Kidney capillary endothelial cell (primary cell): Measurements from ENCODE around the gene RAB24.
A peak's percentile ranks its signal among the peaks of the same experiment; 100 is the strongest.

Experiments
- DNase-seq: peaks from one replicate; pipeline ENCODE4 v3.0.0-alpha.2; 2018; ENCODE audit warnings: low spot score

Gene RAB24

DNA sequence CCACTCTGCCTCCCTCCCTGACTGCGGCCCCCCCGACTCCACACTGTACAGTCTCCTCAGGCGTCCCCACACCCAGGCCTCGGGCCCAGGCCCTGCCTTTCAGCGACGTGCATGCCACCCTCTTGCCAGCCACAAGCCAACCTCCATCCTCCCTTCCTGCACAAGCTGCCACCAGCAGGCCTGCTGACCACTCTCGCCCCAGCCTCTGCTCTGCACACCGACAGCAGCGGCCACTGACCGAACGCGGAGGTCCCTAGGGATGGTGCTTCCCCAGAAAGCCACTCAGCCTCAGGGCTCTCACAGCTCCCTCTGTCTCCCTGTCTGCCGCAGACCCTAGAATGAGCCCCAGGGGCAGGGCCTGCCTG lies 29.4 kb upstream of the RAB24 start:
- DNase-seq: no peak

DNA sequence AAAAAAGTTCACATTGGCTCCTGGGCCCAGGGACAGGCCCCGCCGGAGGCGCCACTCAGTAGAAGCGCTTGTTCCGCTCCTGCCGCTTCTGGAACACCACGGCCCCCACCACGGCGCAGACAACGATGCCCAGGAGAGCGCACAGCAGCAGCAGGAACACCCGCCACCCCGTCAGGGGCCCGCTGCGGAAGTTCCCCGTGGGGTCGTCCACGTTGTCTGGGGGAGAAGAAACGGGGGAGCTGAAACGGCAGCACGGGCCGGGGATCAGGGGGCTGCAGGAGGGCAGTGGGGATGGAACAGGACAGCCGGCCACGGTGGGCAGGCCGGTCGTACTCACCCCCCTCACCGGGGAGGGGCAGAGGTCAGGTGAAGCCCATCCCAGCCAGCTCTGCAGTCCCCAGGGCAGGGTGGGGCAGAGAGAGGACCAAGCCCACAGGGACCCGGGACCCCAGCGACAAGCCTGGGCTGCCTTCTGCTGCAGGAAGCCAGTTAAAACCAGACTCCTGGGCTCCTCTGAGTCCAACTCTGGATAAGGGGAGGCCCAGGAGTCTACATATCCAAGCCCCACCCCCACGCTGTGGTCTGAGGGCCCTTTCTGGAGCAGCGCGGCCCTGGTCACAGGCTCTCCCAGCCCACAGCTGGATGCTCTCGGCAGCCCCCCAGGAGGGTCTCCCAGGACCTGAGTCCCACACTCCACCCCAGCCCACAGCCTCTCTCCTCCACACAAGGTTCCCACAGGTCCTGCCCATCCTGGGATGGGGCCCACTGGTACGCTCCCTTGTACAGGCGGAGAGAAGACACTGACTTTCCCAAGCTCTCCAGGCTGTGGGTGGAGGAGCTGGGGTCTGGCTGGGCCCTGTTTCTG lies 28.7 kb upstream of the RAB24 start:
- no peak for DNase-seq

DNA sequence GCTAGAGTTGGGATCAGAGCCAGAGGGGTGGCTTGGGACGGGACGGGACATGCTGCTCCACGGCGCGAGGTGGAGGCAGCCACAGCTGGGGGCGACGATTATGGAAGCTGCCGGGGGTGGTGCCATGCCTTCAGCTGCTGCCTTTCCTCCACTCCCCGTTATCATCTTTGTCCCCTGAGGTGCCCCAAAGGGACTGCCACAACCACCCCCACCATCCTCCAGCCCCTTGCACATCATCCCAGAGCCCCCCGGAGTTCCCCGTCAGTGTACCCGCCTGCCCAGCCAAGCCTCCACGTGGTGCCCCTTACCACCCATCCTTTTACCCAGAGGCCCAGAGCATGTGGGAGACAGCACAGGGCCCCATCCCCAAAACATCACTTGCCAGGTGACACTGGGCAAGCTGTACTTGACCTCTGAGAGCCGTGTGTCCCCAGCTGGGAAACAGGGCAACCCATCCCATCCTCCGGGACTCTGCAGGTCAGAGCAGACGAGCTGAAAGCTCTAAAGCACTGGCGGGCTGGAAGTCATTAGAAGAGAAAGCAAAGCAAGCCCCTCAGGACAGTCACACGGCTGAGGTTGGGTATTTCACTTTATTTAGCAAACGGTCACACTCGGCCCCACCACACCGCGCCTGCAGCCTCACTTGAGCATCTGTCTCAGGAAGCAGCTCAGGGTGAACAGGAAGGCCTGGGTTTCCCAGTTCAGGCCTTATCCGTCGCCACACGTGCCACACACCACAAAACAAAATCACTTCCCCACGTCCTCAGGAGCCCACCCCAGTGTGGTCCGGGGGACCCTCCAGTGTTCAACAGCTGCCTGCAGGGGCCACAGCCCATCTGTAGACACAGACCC lies 27.7 kb upstream of the RAB24 start:
- DNase-seq: no peak

DNA sequence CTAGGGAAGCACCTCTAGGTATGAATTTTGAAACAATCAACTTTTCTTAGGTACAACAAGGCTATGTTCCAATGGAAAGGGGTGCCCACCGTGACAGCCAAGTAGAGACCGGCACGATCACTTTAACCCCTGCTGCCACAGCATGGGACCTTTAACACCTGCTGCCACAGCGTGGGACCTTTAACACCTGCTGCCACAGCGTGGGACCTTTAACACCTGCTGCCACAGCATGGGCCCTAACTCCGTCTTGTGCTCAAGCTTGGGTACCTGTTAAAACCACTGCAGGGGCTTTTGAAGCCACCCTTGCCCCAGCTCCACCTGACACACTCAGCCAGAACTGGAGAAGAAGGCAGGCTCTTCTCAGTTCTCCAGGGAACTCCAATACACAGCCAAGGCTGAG lies 26.4 kb upstream of the RAB24 start:
- no peak for DNase-seq

DNA sequence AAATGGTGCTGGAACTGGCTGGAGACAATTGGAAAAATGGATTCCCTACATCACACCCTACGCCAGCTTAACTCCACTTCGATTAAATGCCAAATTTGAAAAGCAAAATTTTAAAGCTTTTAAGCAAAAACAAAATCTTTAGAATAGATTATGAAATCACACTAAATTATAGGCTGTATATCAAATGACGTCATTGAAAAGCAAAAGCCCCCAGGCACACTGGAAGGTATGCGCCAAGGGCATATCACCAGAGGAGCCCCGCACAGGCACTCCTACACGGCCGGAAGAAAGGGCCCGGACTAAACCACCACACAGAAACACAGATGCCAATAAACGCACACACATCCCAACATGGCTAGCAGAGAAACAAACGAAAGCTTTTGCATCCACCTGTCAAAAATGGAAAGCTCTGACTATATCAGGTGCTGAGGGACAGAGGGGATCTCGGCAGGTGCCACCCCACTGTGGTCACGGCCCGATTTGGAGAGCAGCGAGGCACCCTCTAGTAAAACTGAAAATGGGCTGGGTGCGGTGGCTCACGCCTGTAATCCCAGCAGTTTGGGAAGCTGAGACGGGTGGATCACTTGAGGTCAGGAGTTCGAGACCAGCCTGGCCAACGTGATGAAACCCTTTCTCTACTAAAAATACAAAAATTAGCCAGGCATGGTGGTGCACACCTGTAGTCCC lies 25.2 kb upstream of the RAB24 start:
- no peak for DNase-seq

DNA sequence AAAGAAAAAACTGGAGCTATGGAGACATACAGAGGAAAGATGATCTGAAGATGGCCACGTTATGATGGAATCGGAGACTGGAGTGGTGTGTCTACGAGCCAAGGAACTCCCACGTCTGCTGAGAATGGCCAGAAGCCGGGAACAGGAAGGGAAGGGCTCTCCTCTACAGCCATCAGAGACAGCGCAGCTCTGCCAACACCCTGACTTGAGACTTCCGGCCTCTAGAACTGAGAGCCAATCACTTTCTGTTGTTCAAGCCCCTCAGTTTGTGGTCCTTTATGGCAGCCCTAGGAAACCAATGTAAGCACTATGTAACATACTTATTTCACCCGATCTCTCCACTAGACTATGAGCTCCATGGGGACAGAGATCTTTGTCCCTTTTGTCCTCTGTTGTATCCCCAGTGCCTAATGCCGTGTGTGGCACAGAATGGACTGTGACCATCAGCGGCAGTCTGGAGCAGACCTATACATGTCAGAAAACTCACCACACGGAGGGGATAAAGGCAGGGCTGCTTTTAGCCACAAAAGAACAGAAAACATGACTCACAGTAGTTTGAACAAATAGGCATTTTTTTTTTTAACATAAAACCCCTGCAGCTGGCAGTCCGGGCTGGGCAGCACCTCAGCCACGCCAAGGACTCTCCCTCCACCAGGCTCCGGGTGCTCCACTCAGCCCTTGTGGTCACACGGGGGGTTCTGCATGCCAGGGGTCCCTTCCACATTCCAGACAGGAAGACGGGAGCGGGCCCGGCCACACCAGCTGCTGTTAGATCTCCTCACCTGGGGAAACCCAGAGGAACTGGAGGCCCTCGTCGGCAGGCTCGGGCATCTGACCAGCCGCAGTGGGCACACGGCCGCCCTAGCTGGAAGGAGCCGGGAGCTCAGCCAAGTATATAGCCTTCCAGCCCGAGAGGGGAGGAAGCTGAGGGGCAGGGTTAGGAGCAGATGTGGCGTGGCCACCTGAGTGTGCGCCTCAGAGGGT lies 24.3 kb upstream of the RAB24 start:
- DNase-seq: no peak

DNA sequence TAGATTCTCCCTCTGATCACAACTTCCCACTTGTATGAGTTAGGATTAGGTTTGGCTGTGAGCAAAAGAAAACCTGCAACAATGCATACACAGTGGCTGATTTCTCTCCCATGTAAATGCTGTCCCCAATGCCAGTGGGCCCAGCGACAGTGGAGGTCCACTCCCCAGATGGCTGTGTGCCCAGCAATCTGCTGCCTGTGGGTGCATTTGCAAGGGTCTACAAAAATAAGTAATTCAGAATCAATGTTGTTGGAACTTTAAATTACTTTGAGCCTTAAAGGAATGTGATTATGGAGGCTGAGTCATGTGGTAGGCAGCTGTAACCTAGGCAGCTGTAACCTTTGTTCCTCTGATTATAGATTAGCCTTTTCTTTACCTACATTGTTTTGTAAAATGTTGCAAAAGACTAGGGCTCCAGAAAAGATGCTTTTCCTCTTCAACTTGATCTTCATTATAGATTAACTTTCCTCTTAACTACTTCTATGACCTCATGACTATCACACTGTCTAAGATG lies 22.4 kb upstream of the RAB24 start:
- no peak for DNase-seq

DNA sequence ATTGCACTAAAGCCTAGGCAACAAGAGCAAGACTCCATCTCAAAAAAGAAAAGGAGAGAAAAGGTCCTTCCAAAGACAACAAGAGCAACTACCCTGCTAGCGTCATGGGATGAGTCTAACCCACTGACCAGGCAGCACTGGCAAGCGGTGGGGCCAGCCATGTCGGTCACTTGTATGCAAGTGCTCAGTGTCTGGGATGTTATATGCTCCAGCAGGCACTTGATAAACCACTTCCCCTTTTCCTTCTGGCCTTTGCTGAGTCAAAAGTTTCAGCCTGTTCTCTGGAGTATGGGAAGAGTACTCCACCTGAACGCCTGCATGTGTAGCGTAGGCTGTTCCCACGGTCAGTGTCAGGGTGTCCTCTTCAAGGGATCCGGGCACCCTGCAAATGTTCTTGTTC lies 17.4 kb upstream of the RAB24 start:
- no peak for DNase-seq

DNA sequence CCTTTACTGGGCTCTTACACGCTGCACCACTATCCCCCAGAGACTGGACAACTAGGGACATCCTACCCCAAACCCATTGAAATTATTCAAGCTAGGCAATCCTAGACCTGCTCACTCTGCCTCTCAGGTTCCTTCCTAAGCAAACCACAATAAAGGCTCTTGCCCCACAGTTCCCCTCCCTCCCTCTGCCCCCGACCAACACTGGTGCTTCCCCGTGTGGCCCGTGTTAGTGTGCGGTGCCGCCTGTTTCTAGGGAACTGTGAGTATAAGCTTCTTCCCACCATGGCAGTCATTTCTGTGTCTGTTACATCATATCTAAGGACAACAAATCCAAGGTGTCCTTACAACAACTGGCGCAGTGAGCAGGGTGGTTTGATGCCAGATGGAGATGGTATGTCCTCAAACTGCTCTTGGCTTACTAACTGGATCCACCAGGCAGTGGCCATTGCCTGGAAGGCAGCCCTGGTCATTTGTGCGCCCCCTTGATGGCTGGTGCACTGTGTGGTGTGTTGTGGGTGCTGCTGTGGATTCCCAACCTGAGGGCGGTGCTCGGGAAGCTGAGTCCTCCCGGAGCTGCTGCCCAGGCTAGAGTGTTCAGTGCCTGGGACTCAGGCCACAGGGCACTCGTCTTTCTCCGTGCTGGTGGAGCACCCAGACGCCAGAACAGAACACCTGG lies 16.5 kb upstream of the RAB24 start:
- DNase-seq: no peak

DNA sequence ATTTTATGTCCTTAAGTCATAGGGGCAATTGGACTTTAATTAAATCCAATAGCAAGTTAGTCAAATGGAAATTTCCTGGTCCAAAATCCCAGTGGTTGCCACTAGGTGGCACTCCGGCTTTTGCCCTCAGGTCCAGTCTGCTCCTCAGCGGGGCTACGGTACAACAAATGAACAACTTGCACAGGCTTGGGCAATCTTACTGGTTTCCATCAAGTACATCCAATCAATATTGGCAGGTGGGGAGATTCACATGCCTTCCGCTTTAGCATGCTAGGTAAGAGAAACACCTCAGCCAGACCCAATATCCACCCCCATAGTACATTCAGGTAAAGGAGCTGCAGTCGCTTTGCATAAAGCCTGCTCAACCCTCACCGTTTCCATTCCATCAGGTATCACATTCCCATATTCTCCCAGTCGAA lies 14.4 kb upstream of the RAB24 start:
- peak; percentile 70 for DNase-seq

DNA sequence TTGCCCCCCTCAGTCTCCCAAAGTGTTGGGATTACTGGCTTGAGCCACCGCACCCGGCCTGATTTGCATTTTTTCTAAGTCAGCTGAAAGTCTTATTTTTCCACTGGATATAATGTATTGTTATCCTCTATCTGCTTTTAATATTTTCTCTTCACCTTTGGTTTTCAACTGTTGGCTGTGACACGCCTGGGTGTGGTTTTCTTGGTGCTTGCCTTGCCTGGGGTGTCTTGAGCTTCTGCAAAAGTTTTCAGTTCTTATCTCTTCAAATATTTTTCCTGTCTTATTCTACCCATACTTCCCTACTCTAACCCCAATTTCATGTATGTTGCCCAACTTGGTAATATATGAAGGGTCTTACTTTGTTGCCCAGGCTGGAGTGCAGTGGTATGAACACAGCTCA lies 12.5 kb upstream of the RAB24 start:
- no peak for DNase-seq

DNA sequence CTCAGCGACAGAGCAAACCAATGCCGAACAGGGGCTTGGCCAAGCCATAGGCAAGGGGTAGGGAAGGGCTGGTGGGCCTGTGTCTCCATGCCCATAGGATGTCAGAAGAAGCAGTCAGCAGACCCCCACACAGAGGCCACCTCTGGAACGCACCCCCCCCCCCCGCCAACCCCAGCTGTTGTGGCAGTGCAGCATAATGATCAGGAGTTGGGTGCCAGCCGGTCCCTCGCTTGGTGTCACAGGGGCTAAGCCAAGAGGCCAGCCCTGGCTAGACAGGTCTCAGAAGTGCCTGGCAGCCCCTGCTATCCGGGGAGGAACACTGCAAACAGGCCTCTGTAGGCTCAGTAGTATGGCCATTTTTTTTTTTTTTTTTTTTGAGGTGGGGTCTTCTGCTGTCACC lies 11.9 kb upstream of the RAB24 start:
- DNase-seq: no peak

DNA sequence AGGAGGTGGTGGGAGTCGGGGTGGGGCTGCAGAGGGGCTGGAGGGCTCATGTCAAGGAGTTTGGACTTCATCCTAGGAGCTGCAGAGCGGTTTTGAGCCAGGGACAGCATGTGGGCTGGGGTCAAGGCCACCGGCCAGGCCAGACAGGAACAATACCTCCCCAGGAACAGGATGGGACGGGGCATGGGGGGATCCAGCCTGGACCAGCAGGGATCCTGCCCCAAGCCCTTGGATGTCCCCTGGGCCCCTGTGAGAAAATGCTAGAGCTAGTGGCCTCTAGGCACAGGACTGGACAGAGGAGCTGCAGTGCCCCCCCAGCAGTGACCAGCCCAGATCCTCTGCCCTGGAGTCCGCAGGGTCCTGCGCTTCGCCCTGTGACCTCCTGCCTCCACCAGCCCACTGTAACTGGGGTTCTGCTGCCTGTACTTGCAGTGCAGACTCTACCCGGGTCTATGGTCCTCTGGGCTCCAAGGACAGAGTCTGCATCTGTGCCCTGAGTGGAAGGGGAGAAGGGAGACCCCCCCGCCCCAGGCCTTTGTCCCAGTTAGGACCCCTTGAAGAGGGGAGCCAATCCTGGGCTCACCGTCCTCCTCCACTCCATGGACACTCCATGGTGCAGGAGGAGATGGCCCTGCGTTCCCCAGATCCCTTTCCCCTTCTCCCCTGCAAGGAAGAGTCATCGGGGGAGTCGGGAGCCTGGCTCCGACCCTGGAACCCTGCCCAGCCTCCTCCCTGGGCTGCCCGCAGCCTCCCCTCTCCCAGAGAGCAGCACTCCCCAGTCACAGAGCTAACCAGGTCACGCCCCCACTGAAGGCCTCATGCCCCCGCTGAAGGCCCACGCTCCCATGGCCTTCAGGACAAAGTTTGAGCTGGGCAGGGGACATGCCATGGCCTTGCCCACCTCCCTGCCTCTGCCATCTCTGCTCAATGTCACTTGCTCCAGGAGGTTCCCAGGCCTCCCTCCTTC lies 11.1 kb upstream of the RAB24 start:
- no peak for DNase-seq

DNA sequence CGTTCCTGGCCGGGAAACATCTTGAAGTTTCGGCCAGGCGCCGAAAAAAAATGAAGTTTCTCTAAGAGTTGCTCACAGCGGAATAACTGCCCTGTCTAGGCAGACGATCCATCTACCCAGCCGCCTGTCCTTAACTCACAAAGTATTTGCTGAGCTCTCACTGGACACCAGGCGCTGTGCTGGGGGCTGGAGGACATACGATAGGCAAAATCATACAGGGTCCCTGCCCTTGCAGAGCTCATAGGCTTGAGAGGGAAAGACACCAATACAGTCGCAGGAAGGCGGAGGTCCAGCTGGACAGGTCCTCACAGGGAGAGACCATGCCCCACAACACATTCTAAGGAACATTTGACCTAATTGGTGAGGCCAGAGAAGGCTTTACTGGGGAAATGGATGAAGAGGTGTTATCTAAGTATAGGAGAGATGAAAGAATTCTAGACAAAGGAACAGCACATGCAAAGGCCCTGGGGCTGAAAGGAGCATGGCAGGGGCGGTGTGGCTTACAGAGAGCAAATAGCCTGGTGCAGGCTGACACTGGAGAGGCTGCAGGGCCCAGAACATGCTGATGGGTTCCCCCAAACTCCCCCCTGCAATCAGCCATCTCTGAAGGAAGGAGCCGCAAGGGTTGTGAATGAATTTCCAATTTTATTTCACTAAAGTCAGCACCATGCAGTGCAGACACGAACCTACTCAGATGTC lies 10.2 kb upstream of the RAB24 start:
- no peak for DNase-seq

DNA sequence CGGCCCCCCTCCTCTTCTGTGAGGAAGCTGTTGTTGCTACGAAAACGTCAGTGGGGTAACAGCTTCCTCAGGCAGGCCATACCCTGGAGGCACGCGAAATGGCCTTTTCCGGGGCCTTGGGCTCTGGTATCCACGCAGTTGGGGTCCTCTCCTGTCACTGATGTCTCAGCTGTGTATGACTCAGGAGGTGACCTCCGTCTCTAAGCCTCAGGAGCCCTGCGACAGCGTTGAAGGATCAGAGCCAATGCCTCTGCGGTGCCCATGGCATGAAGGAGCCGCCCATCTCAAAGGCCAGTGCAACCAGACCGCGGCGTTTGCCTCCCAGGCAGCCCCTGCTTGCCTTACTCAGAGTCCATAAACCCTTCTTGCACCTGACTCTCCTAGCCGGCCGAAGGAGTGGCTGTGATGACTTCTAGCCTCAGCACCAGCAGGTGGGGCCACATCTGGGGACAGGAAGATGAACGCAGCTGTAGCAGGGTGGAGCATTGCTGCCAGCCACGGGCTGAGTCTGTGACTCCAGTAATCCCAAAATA lies 9.2 kb upstream of the RAB24 start:
- DNase-seq: no peak

DNA sequence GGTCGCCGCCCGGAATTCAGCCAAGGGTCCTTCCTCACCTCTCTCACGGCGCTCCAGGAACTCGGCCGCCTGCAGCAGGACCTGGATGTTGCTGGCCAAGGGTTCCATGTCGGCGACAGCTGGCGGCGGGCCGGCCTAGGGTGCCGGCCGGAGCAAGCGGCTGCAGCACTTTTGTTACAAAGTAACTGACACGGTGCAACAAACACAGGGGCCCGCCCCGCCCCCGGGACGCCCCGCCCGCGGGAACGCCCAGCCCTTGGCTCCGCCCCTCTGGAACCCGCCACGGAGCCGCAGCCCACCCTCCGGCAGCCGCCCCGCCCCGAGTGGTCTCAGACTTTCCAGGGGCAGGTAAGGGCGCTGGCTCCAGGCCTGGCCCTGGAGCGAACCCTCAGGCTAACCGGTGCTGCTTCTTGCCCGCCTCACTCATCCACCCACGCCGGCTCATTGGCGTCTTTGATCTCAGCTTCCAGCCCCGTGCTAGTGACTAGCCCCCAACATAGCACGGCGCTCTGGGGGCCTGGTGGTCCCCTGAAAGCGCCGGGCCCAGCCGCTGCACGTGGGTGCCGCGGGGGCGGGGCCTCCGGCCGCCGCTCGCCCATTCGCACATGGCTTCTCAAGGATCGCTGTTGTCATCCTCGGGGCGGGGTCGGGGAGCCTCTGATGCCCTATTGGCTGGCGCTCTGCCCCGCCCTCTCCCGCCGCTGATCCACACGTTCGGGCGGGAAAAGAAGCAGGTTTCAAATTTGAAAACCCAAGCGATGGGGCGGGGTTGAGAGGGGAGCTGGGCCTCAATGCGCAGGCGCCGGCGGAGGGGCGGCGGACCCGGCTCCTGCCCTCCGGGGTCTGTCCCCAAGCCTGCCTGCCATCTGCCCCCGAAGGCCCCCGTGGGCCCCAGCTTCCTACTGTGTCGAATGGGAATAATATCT lies 8.5 kb upstream of the RAB24 start, which contains the start of gene MXD3:
Gene MXD3 (minus strand): TSS at position 176 of the 926 bp plus-strand sequence. CDS start 68 bp downstream, at position 108.
- peak; percentile 98 for DNase-seq

DNA sequence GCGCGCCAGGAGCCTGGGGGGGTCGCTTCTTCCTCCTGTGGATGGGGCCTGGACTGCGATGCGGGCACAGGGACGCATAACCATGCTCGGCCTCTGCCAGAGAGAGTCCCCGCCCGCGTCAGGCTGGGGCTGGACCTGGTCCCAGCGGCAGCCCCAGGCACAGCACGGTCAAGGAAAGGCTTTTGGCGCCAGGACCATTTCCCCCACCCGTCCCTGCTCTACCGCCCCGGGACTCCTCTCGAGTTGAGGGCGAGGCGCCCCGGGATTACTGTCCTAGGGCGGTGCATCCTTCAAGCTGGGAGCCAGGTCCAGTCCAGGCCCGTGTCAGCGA lies 7.8 kb upstream of the RAB24 start:
- no peak for DNase-seq
